GM23248 (cell line): ENCODE results near the gene IBA57. TPM values are rescaled to one million over a fixed set of nuclear protein-coding genes. Genes with fewer than 3 reads are reported as not detected.

Experiments used
- DNase-seq: peaks from one replicate; pipeline ENCODE4 v3.0.0-alpha.2; 2015
- H2AFZ ChIP-seq: fragments of 200-600 bp; sonication (generic); 2 replicates; pipeline ENCODE4 v1.6.1; 2016; ENCODE audit warnings: antibody characterized with exemption
- H3F3A ChIP-seq: fragments of 200-600 bp; sonication (generic); 2 replicates; pipeline ENCODE4 v1.6.1; 2016; ENCODE audit warnings: mild to moderate bottlenecking, antibody characterized with exemption, mixed run types; ENCODE audit not compliant: insufficient read depth
- H3K27ac ChIP-seq: fragments of 200-600 bp; sonication (generic); 2 replicates; pipeline ENCODE4 v1.5.1; 2016; ENCODE audit warnings: mild to moderate bottlenecking
- H3K27me3 ChIP-seq: fragments of 200-600 bp; sonication (generic); replicated peaks from 2 replicates; pipeline ENCODE4 v1.6.1; 2016; ENCODE audit warnings: mild to moderate bottlenecking; ENCODE audit not compliant: insufficient read depth
- H3K36me3 ChIP-seq: fragments of 200-600 bp; sonication (generic); 2 replicates; pipeline ENCODE4 v1.6.1; 2016; ENCODE audit warnings: low read depth, mild to moderate bottlenecking
- H3K4me1 ChIP-seq: fragments of 200-600 bp; sonication (generic); 2 replicates; pipeline ENCODE4 v1.6.1; 2016; ENCODE audit warnings: mild to moderate bottlenecking; ENCODE audit not compliant: insufficient read depth
- H3K4me2 ChIP-seq: fragments of 200-600 bp; sonication (generic); one replicate; pipeline ENCODE4 v1.6.1; 2016; ENCODE audit warnings: mild to moderate bottlenecking; ENCODE audit not compliant: unreplicated experiment
- H3K4me3 ChIP-seq: fragments of 200-600 bp; sonication (generic); 2 replicates; pipeline ENCODE4 v1.5.1; 2016; ENCODE audit warnings: mild to moderate bottlenecking
- H3K79me2 ChIP-seq: fragments of 200-600 bp; sonication (generic); 2 replicates; pipeline ENCODE4 v1.6.1; 2016; ENCODE audit warnings: mild to moderate bottlenecking; ENCODE audit not compliant: insufficient read depth
- H3K9ac ChIP-seq: fragments of 200-600 bp; sonication (generic); 2 replicates; pipeline ENCODE4 v1.6.1; 2016; ENCODE audit warnings: mild to moderate bottlenecking
- H3K9me2 ChIP-seq: fragments of 200-600 bp; sonication (generic); 2 replicates; pipeline ENCODE4 v1.6.1; 2016; ENCODE audit warnings: mixed run types, mild to moderate bottlenecking, moderate library complexity; ENCODE audit not compliant: insufficient read depth
- H3K9me3 ChIP-seq: fragments of 200-600 bp; sonication (generic); one replicate; pipeline ENCODE4 v1.6.1; 2017; ENCODE audit warnings: low read depth
- H4K20me1 ChIP-seq: fragments of 200-600 bp; sonication (generic); 2 replicates; pipeline ENCODE4 v1.6.0; 2016; ENCODE audit not compliant: insufficient read depth
- EZH2 ChIP-seq: fragments of 200-600 bp; sonication (generic); IDR thresholded peaks from 2 replicates; pipeline ENCODE4 v1.6.1; 2018; ENCODE audit warnings: antibody characterized with exemption, mild to moderate bottlenecking; ENCODE audit not compliant: insufficient read depth, poor library complexity, severe bottlenecking
- EZH2phosphoT487 ChIP-seq: fragments of 200-600 bp; sonication (generic); IDR thresholded peaks from 2 replicates; pipeline ENCODE4 v1.6.1; 2018; ENCODE audit warnings: antibody characterized with exemption, moderate library complexity, mild to moderate bottlenecking, low read depth; ENCODE audit not compliant: insufficient read depth
- WGBS, 2 experiments: methylation state at CpG; one replicate each; pipeline ENCODE4 v1.1.6; 2015 to 2017; ENCODE audit warnings: low lambda C conversion rate in 2 of 2, low coverage in 1 of 2; ENCODE audit errors: missing lambda C conversion rate in 2 of 2; 5-methylcytosine and 5-hydroxymethylcytosine counted together
- in situ Hi-C: fragments of 300-500 bp; cut with MboI; formaldehyde crosslinking; loops from 2 replicates; pipeline ENCODE4 v1.15.0; 2020
- polyA plus RNA-seq: library from polyadenylated mRNA; unstranded; fragments of >200 nt; fragmentation: Nextera tagmentation; extraction: Ambion mirVana; gene quantifications from 2 replicates; pipeline ENCODE4 v1.2.1, GENCODE V29; 2016
- total RNA-seq: library from RNA; depleted of rRNA; stranded (reverse); fragments of >200 nt; shearing (Covaris generic); gene quantifications from 2 replicates; pipeline ENCODE4 v1.2.3, GENCODE V29; 2014

Gene IBA57
- total and polyA plus RNA-seq, 2 experiments from 2014 or later = 2.0 to 2.9 TPM

DNA sequence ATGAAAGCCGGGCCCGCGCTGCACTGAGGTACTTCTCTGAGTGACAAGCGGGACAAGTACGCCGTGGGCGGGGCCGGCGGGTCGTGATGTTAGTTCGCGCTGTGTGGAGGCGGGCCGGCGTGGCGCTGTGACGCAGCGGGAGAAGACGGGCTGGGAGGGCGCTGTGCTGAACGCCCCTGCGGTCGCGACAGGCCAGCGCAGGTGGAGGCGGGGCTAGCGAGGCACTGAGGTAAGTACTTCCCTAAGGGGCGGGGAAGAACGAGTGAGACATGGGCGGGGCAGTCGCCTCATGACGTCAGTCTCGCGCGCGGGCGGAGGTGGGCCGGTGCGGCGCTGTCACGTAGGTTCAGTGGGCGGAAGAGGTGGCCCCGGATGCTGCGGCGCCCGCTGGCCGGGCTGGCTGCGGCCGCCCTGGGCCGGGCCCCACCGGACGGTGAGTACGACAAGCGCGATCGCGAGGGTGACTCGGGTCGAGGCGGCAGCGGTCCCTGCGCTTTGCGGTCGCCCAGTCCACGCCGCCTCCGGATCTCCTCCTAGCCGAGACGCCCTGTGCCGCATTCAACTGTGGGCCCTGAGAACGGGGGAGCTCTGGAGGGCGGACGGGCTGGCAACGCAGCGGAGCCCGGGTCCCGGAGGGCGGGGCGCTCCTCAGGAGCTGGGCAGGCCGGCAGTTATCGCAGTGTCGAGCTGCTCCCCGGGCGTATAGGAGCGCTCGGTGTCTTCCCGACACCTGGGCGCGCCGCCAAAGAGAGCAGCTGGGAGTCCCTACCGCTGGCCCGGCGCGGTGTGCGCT is 25.5 kb upstream of the IBA57 start, which contains the start of gene GUK1:
Gene GUK1 (plus strand): TSS at position 349 of the 793 bp plus-strand sequence. CDS start 24 bp downstream, at position 373.
- WGBS, 2 experiments = 1% methylated on average over 73 to 82 of the region's 95 CpGs
- Histone ChIP-seq H2AFZ (peak within 1 kb of the TSS; percentile 92), H3K27me3 (peaks cover 18% of the 10 kb centered on the region; the same call in 1 of the 2 replicates), H3K9me3 (no peaks in the 10 kb centered on the region), H3K4me3 (peak within 1 kb of the TSS; percentile 91), H3F3A (no peaks in the 10 kb centered on the region), H4K20me1 (peaks cover 21% of the 10 kb centered on the region; the same call in 1 of the 2 replicates), H3K27ac (peak within 1 kb of the TSS; percentile 93), H3K9me2 (no peaks in the 10 kb centered on the region), H3K4me1 (peaks cover 19% of the 10 kb centered on the region), H3K9ac (peak within 1 kb of the TSS; percentile 96), H3K79me2 (peaks cover 47% of the 10 kb centered on the region), H3K4me2 (peak within 1 kb of the TSS; percentile 89), H3K36me3 (no peaks in the 10 kb centered on the region)
- TF ChIP-seq EZH2 (no peak), EZH2phosphoT487 (no peak)
- in situ Hi-C loops = no loop called here
- DNase-seq = peak; percentile 99

DNA sequence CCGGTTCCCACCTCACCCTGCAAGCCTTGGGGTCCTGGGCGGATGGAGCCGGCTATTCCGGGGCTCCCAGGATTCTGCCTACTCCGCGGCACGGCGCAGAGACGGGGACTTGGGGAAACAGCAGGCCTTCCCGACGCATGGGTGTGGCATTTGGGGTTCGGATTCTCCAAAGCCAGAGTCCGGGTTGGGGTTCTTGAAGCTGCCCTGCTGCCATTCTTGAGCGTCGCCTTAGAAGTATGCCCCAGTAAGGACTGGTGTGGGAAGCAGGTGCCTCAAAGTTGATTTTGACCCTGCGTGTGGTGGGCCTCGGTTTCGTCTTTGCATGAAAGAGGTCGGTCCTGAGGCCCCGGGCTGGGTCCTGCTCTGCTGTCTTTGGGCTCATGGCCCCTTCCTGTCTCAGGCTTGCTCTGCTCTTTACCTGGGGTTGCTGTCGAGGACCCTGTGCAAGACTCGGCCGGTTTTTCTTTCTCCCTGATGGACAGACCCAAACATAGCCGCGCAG is 24.8 kb upstream of the IBA57 start:
- in situ Hi-C loops = no loop called here
- WGBS, 2 experiments = 1 to 3% methylated on average over 22 to 24 of the region's 25 CpGs
- Histone ChIP-seq H3K4me1 (peaks cover 19% of the 10 kb centered on the region), H3K9me3 (no peaks in the 10 kb centered on the region), H3K36me3 (no peaks in the 10 kb centered on the region), H3K79me2 (peaks cover 53% of the 10 kb centered on the region), H3K27me3 (peaks cover 11% of the 10 kb centered on the region; the same call in 1 of the 2 replicates), H3K9me2 (no peaks in the 10 kb centered on the region), H2AFZ (peak overlapping the region; percentile 64), H3F3A (no peaks in the 10 kb centered on the region), H3K27ac (peak overlapping the region; percentile 93), H4K20me1 (peaks cover 24% of the 10 kb centered on the region; the same call in 1 of the 2 replicates), H3K9ac (peak overlapping the region; percentile 96), H3K4me2 (peak overlapping the region; percentile 89), H3K4me3 (peak overlapping the region; percentile 91)
- no peak for TF ChIP-seq EZH2
- TF ChIP-seq EZH2phosphoT487 = no peak
- DNase-seq = no peak

DNA sequence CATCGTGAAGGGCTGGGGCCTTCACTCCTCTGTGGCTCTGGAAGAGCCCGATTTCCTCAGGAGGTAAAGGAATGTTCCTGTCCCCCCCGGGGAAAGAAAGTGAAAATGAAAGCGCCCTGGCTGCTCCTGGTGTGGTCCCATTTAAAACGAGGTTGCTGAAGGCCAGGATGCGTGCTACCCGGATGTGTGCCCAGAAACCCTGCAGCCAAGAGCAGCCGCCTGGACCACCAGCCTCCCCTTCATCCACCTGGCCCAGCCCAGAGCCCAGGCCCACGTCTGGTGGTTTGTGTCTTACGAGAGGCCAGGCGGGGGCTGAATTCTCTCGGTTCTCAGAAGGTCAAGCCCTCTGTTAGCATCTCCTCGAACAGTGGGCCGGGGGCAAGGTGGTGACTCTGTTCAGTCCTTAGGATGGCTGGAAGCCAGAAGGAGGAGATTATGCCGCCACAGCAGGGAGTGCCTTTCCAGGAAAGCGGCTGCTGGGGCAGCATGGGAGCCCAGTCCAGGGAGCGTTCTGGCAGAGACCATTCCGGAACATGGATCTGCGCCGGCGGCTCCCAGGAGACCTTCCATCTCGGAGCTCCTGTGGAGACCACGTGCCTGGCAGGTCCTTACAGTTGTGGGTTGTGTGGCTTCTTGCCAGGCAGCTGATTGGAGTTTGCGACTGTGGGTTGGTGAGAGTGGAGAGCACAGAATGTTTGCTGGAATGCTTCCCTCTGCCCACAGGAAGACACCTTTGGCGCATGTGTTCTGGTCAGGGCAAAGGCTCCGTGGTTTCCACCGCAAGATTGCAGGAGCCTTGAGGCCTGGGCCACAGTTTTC is 24.2 kb upstream of the IBA57 start:
- Histone ChIP-seq H3K4me2 (peak overlapping the region; percentile 89), H2AFZ (no peak overlapping the region), H3K9me3 (no peaks in the 10 kb centered on the region), H3K27ac (peak overlapping the region; percentile 93), H4K20me1 (peaks cover 24% of the 10 kb centered on the region; the same call in 1 of the 2 replicates), H3K9me2 (no peaks in the 10 kb centered on the region), H3K9ac (peak overlapping the region; percentile 96), H3F3A (no peaks in the 10 kb centered on the region), H3K79me2 (peaks cover 60% of the 10 kb centered on the region), H3K4me3 (peak overlapping the region; percentile 91), H3K4me1 (peaks cover 19% of the 10 kb centered on the region), H3K27me3 (peaks cover 5% of the 10 kb centered on the region; the same call in 1 of the 2 replicates), H3K36me3 (no peaks in the 10 kb centered on the region)
- in situ Hi-C loops = no loop called here
- peak; percentile 75 for DNase-seq
- 18 to 28% methylated on average over 27 of the region's 27 CpGs for WGBS, 2 experiments
- TF ChIP-seq EZH2 (no peak), EZH2phosphoT487 (no peak)

DNA sequence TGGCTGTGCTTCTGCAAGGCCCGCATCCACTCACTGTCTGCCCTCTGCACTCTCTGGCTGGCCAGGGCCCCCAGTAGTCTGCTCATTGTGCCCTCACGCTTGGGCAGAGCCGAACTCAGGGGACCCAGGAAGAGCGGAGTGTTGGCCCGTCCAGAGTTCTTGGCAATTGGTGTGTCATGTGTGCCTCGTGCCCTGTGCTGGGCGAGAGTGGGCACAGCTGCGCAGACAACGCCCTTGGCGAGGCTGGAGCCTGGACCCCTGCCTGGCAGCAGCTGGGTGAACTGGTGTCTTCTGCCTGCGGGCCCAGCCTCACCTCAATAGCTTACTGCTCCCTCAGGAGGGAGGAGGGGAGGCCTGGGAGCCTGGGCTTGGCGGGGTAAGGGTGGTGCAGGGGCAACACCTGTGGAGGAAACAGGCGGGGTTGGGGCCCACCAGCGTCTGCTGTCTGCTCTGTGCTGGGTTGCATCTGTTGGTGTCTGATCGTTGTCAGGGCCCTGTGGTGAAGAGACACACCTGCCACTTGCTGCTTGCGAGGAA is 23.4 kb upstream of the IBA57 start:
- no peaks in the 10 kb centered on the region for H3K9me3 ChIP-seq
- H3K4me2 ChIP-seq = peak overlapping the region; percentile 89
- H3K79me2 ChIP-seq = peaks cover 68% of the 10 kb centered on the region
- H3K27me3 ChIP-seq = no peaks in the 10 kb centered on the region
- H3K4me3 ChIP-seq = peak overlapping the region; percentile 91
- in situ Hi-C loops = no loop called here
- H3K9ac ChIP-seq = peak overlapping the region; percentile 96
- WGBS, 2 experiments = 63 to 68% methylated on average over 12 to 16 of the region's 16 CpGs
- no peaks in the 10 kb centered on the region for H3K36me3 ChIP-seq
- H3K9me2 ChIP-seq = no peaks in the 10 kb centered on the region
- H3F3A ChIP-seq = no peaks in the 10 kb centered on the region
- peak overlapping the region; percentile 93 for H3K27ac ChIP-seq
- DNase-seq = no peak
- no peak overlapping the region for H2AFZ ChIP-seq
- H3K4me1 ChIP-seq = peaks cover 19% of the 10 kb centered on the region
- TF ChIP-seq EZH2 (no peak), EZH2phosphoT487 (no peak)
- peaks cover 24% of the 10 kb centered on the region; the same call in 1 of the 2 replicates for H4K20me1 ChIP-seq
